Sigmoid colon (tissue), 4 donors: ENCODE data around the gene SPATA20.

ENCODE experiments used
- CTCF ChIP-seq, 4 experiments: fragments of 450-650 bp in 3 of 4; fragments of 200-600 bp in 1 of 4; IDR thresholded peaks; one replicate each; pipeline ENCODE4 v1.5.1; 2016 to 2019; ENCODE audit warnings: antibody characterized with exemption in 4 of 4, mild to moderate bottlenecking in 3 of 4, moderate library complexity in 2 of 4
- EP300 ChIP-seq, 4 donors: sonication (generic); formaldehyde crosslinking; IDR thresholded peaks; one replicate each; pipeline ENCODE4 v1.6.1; 2017; ENCODE audit warnings: antibody characterized with exemption in 4 of 4
- POLR2A ChIP-seq, 2 donors: fragments of 450-650 bp; IDR thresholded peaks; one replicate each; pipeline ENCODE4 v1.6.1; 2016; ENCODE audit warnings: antibody characterized with exemption in 2 of 2, mild to moderate bottlenecking in 2 of 2, moderate library complexity in 2 of 2
- POLR2AphosphoS5 ChIP-seq, 4 donors: sonication (generic); formaldehyde crosslinking; IDR thresholded peaks; one replicate each; pipeline ENCODE4 v1.6.1; 2017; ENCODE audit warnings: antibody characterized with exemption in 4 of 4

- no peak for TF ChIP-seq CTCF (IDR thresholded peaks at IDR 0.05)
- no peak for TF ChIP-seq POLR2AphosphoS5 (IDR thresholded peaks at IDR 0.05)
- no peak for TF ChIP-seq POLR2A (IDR thresholded peaks at IDR 0.05)
- no peak for TF ChIP-seq EP300 (IDR thresholded peaks at IDR 0.05)
Measured at GRCh38 chr17:50562242-50563091, 15.5 kb downstream of the SPATA20 start.
